NCI-H526 (cell line): Measurements from ENCODE around the gene HDAC11.
"Not testable (repeated sequence)": the region's sequence is repeated elsewhere in the genome, so short reads cannot be mapped to it uniquely, and the experiment has no call there.

Experiments used
- DNase-seq, 2 experiments: peaks; one replicate each; lab custom pipeline; 2025; lab: John Stamatoyannopoulos, UW

The HDAC11 gene

DNA sequence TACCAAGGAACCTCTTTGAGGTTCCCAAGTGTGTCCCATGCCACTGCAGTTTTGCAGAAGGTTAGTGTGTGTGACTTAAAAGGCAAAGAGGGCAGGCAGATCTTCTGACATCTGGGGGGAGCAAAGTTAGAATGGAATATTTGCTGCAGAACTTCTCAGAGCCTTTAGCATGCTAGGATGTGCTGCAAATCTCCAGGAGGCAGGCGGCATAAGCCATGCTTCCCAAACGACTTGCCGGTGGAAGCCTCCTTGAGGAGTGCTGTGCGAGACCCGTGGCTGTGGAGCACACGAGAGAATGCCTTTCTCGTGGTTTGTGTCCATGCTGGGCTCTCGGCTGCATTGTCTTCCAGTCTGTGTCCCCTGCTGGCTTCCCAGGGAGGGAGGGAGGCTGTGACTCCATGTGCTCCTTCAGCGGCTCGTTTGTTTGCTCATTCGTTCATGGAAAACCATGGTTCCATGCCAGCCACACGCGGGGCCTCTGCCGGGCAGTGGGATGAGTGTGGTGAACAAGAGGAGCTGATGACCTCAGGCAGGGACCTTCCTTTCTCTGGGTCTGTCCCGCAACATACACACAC is 13.8 kb downstream of the HDAC11 start:
- no peak for DNase-seq

GRCh38 chr3:13494463-13495350 is 14.6 kb downstream of the HDAC11 start:
- DNase-seq: peak in 1 of 2 experiments; percentile 48

DNA sequence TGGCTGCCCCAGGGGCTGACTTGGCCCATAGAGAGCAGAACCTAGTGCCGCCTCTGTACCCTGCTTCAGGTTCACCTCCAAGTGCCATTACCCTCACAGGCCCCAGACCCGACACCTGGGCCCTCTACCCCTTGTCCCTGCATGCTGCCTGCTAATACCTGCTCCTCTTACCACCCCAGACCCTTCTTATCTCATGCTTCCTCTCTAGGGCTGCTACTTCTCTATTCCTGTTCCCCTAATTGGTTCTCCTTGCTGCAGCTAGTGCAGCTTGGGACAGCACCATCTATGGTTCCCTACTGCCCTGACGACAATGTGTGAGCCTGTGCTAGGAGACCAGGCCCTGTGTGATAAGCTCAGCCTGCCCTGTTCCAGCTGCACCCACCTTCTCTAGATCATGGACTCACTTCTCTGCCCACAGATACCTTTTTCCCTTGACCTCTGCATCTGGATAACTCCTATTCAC is 15.3 kb downstream of the HDAC11 start:
- DNase-seq: no peak

- DNase-seq: peak; percentile 45 to 81
Observed at GRCh38 chr3:13495921-13496723, 16.0 kb downstream of the HDAC11 start.

DNA sequence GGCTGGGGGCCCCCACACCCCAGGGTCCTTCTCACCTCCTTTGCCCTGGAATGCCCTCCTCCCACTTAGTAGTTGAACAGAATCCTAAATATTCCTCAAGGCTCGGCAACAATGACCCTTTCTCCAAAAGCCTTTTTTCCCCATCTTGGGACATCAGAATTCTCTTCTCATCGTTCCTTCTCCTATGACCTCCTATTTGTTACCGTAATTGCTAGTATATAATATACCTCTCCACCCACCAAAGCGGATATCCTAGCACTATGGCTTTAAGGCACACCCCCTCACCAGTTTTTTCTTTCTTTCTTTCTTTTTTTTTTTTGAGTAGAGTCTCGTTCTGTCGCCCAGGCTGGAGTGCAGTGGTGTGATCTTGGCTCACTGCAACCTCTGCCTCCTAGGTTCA is 16.8 kb downstream of the HDAC11 start:
- no peak for DNase-seq

- no peak for DNase-seq
Observed at GRCh38 chr3:13497386-13497785, 17.3 kb downstream of the HDAC11 start.

- DNase-seq: no peak
Observed at GRCh38 chr3:13498354-13499060, 18.4 kb downstream of the HDAC11 start.

GRCh38 chr3:13499246-13499645 is 19.1 kb downstream of the HDAC11 start:
- DNase-seq: not testable (repeated sequence)

DNA sequence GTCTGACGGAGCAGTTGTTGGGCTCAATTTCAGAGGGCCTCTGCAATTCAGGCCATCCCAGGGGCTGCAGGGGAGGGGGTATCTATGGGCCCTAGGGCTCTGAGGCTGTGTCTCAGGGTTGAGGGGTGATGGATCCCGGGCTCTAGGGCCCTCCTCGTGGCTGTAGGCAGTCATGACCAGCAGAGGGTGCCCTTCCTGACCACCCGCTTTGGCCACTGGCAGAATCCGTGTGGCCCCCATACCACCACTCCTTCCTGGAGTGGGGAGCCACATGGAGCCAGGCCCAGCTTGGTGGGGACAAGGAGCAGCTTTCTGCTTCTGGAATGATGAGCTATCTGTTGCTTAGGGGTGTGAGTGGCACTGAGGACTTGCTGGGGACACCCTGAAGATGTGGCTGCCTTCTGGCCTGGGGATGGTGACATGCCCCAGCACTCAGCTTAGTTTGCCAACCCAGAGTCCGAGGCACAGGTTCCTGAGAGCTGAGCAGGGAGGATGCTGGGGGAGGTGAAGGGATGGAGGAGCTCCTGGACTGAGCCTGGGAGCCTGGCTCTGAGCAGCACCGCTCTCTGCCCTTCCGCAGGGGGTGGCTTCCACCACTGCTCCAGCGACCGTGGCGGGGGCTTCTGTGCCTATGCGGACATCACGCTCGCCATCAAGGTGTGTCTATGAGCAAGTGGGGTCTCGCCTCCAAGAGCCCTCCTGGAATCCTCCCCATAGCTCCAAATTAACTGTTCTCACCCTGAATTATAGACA is 20.2 kb downstream of the HDAC11 start:
- peak in 1 of 2 experiments; percentile 34 for DNase-seq

DNA sequence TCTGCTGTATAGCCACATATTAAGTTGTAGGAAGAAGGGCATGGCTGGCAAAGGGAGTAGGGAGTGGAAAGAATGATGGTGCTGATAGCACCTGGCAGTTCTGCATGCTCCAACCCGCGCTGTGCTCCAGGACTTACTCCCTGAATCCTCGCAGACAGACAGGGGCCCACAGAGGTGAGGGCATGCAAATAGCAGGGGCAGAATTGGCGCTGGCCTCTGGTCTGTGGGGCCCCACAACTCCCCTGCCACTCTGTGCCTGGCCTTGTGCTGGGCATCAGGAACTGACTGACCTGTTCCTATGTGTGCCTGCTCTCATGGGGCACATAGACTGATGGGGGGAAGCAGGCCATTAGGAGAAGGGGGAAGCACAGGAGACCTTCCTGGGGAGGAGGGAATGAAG is 20.9 kb downstream of the HDAC11 start:
- DNase-seq: peak in 1 of 2 experiments; percentile 12

GRCh38 chr3:13501521-13501920 is 21.4 kb downstream of the HDAC11 start:
- no peak for DNase-seq

DNA sequence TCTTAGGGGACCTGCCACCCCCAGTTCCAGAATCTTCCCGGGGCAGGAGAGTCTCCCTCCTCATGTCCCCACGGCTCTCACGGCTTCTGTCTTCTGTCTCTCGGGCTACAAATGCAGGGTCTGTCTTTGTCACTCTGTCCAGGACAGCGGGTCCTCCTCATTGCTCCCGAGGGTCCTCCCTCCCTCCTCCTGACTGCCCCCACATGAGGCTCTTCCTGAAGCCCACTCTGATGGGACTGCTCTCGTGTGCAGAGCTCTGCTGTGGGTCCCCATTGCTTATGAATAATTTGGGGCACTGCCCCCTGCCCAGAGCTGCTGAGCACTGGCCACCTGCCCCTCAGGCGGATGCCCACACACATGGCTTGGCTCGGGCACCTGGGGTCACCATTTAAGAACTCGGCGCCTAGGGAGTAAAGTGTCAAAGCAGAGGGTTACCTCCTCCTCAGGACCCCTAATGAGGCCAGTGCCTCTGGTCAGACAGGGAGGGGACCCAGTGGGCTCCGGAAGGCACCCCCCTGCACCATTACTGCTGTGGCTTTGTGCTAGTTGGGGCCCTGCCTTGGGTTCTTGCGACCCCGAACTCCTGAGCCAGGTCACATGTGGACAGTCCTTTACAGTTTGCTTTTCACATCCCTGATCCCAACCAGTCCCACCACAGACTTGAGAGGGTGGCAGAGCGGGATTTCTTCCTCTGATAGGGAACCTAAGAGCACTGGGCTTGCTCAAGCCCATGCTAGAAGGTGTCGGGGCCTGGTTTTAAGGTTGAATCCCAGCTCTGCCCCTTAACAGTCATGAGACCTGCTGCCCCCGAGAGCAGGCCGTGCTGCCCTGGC is 22.1 kb downstream of the HDAC11 start:
- no peak for DNase-seq

DNA sequence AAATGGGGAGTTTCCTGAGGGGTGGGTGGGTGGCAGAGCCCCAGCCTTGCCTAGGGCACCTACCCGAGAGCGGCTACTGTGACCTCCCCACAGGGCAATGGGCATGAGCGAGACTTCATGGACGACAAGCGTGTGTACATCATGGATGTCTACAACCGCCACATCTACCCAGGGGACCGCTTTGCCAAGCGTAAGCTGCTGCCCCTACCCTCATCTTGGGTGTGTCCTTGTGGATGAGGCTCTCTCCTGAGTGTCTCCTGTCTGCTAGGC is 22.6 kb downstream of the HDAC11 start:
- no peak for DNase-seq

GRCh38 chr3:13504161-13504831 is 24.2 kb downstream of the HDAC11 start:
- no peak for DNase-seq

- no peak for DNase-seq
Observed at GRCh38 chr3:13505147-13506130, 25.3 kb downstream of the HDAC11 start.

- DNase-seq: no peak
Observed at GRCh38 chr3:13506239-13506638, 26.1 kb downstream of the HDAC11 start.

- no peak for DNase-seq
Observed at GRCh38 chr3:13506680-13507079, 26.6 kb downstream of the HDAC11 start.

DNA sequence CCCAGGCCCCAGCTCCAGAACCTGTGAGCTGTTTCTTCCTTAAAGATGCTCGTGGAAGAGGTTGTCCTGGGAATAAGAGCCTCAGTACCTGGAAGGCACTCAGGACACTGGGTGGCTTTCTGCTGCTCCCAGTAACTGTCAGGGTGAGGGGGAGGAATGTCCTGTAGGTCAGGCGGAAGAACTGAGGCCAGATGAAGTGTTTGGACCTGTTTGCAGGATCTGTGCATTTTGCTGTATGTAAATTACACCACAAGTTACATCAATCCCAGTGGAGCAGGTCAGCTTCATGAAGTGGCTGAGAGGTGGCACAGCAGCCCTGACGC is 27.1 kb downstream of the HDAC11 start:
- DNase-seq: peak in 1 of 2 experiments; percentile 33
